ENCODE results near the gene PDK3.

PDK3 gene

GRCh38 chrX:24464836-24465531, at the start of gene PDK3:
Gene PDK3, plus strand, starts transcription at chrX:24465286. Its CDS starts 170 bp downstream, at chrX:24465456.
- DNase-seq, result peak; percentile 85

DNA sequence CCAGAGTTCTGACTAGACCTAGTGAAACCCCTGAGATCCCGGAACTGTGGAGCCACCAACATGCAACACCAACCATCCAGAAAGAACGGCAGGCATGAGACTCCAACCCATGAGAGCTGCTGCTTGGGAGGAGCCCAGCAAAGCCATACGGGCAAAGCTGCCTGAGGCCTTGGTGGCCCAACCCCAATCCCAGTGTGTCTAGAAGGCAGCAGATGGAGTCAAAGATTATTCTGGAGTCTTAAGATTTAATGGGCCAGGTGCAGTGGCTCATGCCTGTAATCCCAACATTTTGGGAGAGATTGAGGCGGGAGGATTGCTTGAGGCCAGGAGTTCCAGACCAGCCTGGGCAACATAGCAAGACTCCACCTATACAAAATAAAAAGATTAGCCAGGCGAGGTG, 49.2 kb upstream of the PDK3 start:
- DNase-seq, result no peak

GRCh38 chrX:24423960-24424359, 41.1 kb upstream of the PDK3 start:
- DNase-seq, result no peak

- DNase-seq, result no peak
These were observed 40.1 kb upstream of the PDK3 start for GRCh38 chrX:24424948-24425347.

- DNase-seq, result no peak
These were observed 39.3 kb upstream of the PDK3 start for GRCh38 chrX:24425806-24426205.

- no peak for DNase-seq
These were observed 38.7 kb upstream of the PDK3 start for GRCh38 chrX:24426340-24426913.

GRCh38 chrX:24426921-24427746, 38.0 kb upstream of the PDK3 start:
- DNase-seq, result no peak

DNA sequence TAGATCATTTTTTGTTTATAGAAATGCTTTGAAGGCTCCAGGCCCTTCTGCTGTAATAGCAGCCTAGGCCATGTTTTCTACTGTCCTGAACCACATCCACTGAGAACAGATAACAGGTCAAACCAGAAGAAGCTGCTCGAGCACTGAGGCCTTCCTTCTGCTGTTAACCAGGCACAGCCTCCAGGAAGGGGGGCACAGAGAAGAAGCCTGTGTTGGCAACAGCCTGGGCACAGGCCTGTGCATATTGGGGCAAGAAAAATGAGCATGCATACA, 37.4 kb upstream of the PDK3 start:
- DNase-seq, result no peak

DNA sequence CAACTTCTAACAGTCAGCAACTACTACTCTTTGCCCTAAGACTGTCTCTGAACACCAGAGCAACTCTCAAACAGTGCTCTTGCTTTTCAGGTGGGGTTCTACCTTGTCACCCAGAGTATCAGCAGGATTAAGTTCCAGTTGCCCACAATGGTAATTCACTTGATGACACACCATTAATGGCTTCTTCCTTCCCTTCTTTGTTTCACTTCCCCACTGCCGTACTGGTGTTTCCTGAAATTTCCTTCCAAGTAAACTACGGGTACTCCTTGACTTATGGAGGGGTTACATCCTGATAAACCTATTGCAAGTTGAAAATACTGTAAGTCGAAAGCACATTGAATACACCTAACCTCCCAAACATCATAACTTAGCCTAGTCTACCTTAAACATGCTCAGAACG, 36.6 kb upstream of the PDK3 start:
- DNase-seq, result no peak

DNA sequence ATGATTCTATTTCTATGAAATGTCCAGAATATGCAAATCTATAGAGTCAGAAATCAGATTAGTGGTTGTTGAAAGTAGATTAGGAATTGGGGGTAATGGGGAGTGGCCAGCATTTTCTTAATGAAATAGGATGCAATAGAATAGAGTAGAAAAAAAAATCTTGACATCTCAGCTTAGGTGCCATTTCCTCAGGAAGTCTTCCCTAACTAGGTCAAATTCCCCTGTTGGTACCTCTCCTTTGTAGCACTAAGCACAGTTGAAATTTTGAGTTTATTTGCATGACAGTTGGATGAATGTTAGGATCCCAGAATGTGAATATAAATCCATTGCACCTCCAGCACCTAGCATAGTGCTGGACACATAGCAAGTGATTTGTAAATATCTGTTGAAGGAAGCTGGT, 30.0 kb upstream of the PDK3 start:
- DNase-seq, result no peak

DNA sequence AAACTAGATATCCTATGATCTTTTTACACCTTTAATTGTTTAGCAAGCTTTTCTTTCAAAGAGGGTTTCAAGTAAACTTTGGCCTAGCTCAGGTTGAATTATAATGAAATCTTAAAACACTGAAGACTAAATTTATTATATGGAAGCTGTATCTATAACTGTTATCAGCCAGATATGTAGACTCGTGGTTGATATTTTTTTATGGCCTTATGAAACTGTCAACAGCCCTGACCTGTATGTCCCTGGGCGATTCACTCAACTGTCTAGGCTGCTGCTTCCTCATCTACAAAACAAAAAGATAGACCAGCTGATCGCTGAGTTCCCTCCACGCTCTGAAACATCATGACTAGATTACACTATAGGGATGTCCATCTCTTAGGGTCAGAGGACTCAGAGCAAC, 21.2 kb upstream of the PDK3 start:
- no peak for DNase-seq

DNA sequence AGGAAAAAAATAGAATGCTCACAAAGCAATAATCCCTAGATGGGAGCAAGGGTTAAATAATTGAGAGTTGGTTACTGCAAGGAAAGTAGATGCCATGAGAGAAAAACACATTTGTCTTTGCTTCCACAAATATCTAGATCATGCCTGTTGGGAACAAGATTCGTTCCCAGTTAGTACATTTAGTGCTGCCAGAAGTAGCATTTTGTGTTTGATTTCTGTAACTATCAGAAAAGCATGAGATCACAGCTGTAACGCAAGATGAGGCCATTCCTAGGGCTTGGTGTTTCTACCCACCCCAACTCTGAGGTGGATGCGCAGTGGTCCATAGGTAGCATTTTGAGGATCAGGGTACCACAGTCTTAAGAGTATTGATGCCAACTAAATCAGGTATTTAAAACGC, 20.4 kb upstream of the PDK3 start:
- DNase-seq, result no peak

DNA sequence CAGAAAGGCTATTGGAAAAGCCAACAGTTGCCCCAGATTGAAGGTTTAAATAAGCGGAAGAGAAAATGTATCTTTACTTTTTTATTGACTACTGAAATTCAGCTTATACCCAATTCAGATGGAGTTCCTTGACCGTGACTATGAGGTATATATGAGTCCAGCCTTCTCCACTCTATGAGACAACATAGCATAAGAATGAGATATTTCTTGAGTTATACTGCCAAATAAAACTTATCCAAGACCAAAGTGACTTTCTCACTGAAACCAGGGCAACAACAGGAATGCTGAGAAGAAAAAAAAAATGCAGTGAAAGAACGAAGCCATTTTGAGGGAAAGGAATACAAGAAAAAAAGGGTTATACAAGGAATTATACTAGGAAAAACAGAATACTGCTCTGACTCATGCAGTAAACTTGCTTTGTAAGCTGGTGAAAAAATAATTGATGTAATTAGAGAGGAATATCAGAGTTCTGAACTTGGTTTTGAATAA, 16.3 kb upstream of the PDK3 start:
- no peak for DNase-seq

- no peak for DNase-seq
These were observed 2.0 kb upstream of the PDK3 start for GRCh38 chrX:24463077-24463476.

- no peak for DNase-seq
These were observed 619 bp upstream of the PDK3 start for GRCh38 chrX:24464498-24464835.

- DNase-seq, result no peak
These were observed 413 bp downstream of the PDK3 start for GRCh38 chrX:24465532-24465865.

- no peak for DNase-seq
These were observed 939 bp downstream of the PDK3 start for GRCh38 chrX:24466025-24466424.

- DNase-seq, result no peak
These were observed 3.2 kb downstream of the PDK3 start for GRCh38 chrX:24468245-24468644.

DNA sequence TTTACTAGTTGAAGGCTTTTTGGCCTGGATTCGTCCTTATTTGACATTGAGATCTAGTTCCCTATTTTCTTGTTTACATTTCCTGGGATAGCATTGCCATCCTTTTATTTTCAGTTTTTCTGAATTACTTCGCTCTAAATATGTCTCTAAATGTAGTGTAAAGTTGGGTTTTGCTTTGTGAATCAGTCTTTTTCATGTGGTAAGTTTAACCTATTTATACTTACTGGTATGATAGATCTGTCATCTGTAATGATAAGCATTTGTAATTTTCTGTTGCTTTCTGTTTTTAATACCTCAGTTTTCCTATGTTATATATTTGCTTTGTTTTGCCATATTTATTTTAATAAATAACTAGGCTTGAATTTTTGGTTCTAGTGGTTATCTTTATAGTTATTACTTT, 6.7 kb downstream of the PDK3 start:
- DNase-seq, result no peak

DNA sequence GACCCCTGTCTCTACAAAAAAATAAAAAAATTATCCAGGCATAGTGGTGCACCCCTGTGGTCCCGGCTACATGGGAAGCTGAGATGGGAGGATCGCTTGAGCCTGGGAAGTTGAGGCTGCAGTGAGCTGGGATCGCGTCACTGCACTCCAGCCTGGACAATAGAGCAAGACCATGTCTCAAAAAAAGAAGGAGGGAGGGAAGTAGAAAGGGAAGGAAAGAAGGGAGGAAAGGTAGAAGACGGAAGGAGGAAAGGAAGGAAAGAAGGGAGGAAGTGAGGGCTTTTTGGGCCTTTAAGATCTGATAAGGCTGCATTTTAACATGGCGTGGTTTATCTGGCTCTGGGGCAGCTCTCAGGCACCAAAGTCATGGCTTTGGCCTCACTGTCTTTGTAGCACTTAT, 10.4 kb downstream of the PDK3 start:
- no peak for DNase-seq

GRCh38 chrX:24478509-24478908, 13.4 kb downstream of the PDK3 start:
- no peak for DNase-seq

DNA sequence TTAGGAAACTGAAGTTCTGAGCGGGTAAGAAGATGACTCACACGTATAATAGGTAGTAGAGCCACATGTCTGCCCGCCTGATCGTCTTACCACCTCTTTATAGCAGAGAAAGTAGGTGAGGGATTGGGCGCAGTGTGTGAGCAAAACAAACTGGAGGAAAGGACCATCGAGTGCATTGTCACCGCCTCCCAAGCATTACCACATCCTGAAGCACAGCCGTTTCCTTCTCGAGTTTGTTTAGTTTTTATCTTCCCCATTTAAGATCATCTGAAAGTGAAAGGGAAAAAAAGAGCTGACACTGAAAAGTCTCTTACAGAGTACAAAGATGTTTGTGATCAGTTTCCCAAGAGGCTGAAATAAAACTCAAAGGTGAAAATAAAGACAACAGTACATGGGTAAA, 14.8 kb downstream of the PDK3 start:
- peak; percentile 71 for DNase-seq

DNA sequence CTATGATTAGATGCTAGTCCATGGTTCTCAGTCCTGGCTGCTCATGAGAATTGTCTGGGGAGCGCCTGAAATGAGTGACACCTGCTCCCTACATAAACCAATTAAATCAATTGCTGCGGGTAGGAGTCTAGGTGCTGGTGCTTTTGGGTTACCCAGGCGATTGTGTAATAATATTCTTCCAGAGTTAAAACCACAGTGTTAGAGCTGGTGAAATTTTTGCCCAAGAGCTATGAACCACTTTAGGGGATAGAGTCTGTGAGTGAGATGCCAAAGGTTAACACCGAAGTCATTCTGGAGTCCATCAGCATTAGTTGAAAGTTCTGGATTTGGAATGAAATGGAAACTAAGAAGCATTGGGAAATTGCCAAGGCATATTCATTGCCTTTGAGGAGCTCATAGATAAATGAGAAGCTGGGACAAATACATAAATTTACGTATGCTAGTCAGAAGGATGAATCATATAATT, 15.3 kb downstream of the PDK3 start:
- no peak for DNase-seq

GRCh38 chrX:24482823-24483415, 17.8 kb downstream of the PDK3 start:
- DNase-seq, result no peak
